ENCODE data around the gene MYO5A.

DNA sequence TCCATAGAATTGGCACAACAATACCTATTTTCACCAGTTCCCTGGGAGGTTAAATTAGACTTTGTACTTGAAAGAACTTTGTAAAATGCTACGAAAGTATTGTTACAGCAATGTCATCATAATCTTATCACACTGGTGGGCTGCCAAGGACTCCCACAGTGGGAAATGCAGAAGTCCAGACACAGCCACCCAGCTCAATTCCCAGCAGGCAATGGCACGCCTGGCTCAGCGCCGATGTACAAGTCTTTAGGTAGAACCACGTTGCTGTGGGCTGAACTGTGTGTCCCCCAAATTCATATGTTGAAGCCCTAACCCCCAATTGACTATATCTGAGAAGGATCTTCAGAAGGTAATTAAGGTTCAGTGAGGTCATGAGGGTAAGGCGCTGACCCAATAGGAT, 245.4 kb downstream of the MYO5A start:
- TF ChIP-seq CTCF (IDR thresholded peaks at IDR 0.05; ENCODE audit: low read length) (no peak), EZH2 (IDR thresholded peaks at IDR 0.05; ENCODE audit: borderline replicate concordance, low read length) (no peak)
